SKM-1 (cell line): Measurements from ENCODE around the gene COL15A1.

Experiments
- DNase-seq: peaks from one replicate; lab custom pipeline; 2025; ENCODE audit not compliant: unreplicated experiment; lab: John Stamatoyannopoulos, UW

COL15A1 gene

DNA sequence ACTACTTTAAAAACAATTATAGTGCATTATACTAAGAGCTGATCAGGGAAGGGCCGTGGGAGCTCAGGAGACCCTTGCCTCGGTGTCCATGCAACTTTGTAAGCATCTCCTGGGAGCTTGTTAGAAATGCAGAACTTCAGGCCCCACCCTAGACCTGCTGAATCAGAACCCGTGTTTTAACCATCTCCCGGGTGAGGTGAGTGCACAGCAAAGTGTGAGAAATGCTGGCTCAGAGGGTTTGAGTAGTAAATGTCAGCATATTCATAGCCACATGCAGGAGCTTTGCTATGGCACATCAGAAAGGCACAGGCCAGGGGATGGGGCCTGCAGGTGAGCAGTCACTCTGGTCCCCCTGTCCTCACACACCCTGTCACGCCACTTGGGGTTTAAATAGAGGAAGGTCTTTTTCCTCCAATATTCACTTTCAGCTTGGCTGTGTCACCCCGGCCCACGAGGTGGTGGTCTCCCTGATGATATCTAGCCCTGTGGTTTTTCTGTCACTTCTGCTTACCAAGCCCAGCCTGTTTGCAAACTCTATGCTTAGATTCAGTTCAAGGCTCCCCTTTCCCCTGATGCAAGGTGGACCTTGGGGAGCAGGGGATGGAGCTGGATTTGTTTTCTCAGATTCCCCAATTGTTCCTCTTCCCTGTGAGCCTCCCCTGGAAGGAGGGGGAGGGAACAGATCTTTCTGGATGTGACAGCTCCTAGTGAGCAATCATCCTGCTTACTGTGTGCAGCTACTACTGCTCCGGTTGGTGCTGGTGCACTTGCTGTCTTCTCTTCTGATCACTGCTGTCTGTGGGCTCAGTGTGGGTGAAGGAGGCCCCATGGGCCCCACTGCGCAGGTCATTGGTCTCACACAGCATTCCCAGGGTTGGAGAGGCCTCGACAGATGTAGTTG lies 109.4 kb downstream of the COL15A1 start:
- DNase-seq, result no peak

DNA sequence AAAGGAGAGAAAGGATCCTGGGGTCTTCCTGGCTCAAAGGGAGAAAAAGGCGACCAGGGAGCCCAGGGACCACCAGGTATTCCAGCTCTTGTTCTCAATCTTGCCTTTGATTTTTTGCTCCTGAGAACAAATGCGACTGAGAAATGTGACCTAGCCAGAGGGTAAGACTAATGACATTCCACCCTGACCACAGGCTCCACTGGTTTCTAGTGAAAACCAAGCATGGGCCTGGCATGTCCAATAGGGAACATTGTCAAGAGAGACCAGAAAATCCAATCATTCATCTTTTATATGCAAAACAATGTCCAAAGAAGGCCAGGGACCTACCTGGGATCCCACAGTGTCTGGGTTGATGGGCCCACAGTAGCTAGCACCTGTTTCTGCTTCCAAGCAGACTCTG lies 110.9 kb downstream of the COL15A1 start:
- no peak for DNase-seq

DNA sequence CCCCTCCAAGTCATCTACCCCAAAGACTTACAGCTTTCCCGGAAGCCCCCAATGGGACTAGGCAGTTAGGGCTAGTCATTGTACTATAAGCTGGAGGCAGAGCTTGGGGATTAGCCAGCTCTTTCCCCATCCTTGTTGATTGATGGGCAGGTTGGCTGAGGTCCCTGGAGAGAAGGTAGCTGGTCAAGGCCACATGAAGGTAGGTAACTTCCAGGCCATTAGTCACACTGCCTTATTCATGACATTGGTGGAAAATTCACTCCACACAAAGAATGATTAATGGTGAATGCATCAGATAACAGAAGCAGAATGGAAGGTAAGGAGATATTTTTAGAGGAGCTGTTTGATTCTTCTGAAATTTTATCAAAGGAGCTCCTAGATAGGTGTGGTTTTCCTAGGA lies 111.7 kb downstream of the COL15A1 start:
- no peak for DNase-seq

DNA sequence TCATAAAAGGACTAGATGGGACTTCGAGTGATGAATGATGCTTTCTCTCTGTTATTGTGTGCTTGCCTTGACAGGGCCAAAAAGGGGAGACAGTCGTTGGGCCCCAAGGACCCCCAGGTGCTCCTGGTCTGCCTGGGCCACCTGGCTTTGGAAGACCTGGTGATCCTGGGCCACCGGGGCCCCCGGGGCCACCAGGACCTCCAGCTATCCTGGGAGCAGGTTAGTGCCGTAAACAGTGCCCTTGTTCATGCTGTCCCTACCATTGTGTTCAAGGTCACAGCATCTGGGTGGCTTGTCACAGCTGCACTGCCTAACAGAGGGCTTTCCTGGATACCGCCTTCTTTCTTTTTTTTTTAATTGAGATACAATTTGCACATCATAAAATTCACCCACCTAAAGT lies 112.5 kb downstream of the COL15A1 start:
- DNase-seq, result no peak

DNA sequence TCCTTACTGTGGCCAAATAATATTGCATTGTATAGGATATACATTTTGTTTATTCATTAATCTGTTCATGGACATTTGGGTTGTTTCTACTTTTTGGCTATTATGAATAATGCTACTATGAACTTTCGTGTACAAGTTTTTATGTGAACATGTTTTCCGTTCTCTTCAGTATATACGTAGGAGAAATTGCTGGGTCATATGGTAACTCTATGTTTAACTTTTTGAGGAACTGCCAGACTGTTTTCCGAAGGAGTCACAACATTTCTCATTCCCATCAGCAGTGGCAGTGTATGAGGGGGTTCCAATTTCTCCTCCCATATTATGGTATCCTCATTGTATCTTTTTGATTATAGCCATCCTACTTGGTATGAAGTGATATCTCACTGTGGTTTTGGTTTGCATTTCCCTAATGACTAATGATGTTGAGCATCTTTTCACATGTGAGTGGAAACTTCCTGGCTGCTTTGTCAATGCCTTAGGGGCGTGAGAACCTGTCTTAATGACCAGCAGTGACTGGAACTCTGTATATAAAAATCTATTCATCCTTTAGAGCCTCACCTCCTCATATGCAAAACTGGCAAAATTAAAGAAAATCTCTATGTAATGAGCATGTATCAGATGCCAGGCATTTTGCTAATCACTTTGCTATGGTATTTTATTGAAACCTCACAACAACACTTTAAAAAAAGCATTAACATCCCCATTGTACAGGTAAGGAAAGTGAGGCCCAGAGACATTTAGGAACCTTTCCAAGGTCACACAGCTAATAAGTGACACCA lies 113.4 kb downstream of the COL15A1 start:
- DNase-seq, result no peak

DNA sequence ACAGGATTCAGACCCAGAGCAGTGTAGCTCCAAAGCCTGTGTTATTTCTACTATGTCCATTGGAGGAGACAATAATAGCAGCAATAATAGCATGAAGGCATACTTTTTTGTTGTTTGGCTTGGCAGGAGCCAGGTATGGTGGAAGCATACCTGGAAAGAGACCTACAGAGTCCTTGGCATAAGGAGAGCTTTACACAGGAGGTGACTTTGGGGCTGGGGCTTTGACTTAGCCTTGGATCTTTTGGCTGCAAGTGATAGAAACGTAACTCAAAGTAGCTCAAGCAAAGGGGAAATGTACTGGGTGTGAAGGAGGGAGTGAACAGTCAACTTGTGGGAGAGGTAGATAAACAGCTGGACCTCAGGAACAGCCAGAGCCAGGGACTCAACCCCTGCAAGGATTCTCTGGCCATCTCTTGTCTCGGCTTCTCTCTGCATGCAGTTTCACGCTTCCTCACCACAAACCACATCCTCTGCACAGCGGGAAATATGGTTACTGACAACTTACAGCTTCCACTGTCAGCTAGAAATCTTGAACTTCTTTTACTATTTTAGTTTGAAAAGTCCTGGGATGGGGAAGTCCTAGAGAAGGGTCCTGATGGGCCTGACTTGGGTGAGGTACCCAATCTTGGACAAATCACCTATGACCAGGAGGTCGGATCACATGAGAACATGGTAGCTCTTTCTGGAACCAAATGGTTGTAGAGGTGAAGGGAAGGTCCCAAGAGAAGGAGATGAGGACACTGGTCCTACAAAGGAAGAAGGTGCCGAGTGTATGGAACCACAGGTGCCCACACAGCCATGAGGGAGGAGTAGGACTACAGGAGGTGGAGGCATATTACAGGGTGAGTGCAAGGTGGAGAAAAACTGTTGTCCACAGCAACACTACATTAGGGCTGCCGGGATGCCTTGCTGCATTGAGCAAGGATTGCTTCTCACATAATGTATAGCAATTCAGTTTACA lies 114.2 kb downstream of the COL15A1 start:
- DNase-seq, result peak; percentile 54

DNA sequence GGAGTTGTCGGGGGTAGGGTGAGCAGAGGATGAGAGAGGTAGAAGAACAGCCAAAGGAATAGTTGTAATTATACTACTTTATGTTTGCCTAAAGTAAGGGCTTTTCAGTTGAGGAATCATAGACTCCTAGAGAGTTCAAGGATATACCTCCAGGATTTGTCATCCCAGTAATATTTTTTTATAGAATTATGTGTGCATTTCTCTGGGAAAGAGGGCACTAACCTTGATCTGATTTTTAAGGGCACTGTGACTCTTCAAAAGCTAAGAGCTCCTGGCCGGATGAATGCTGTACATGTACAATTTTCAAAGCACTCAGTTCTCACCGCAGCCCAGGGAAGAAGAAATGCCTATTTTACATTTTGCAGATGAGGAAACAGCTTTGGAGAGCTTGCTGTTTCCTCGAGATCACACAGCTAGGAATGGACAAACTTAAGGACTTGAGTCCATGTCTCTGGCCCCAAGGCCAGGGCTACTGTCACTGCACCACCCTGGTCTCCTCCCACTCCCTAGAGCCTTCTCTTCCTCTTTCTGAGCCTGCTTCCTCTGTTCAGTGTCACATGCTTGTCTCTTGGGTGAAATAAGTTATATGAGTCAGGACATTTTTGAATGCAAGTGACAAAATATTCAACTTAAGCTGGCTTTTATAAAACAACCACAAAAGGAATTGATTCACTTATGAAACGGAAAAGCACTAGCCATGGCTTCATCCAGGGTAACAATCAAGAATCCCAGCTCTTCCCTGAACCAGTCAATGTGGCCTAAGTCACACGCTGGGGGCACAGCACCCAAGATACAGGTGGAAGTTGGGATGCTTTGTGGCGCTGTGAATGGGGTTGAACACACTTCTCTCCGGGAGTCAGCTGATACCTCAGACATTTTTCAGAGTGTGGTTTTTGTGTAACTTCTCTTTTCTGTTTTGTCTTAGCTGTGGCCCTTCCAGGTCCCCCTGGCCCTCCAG lies 115.5 kb downstream of the COL15A1 start:
- peak; percentile 33 for DNase-seq

DNA sequence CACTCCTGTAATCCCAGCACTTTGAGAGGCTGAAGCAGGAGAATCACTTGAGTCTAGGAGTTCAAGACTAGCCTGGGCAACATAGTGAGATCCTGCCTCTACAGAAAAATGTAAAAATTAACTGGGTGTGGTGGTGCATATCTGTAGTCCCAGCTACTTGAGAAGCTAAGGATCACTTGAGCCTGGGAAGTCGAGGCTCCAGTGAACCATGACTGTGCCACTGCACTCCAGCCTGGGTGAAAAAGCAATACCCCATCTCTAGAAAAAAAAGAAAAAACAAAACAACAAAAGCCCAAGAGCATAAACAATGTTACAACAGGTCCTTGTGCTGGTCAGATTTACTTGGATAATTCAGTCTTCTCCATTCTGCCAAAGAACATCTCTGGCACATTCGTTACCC lies 116.9 kb downstream of the COL15A1 start:
- no peak for DNase-seq

DNA sequence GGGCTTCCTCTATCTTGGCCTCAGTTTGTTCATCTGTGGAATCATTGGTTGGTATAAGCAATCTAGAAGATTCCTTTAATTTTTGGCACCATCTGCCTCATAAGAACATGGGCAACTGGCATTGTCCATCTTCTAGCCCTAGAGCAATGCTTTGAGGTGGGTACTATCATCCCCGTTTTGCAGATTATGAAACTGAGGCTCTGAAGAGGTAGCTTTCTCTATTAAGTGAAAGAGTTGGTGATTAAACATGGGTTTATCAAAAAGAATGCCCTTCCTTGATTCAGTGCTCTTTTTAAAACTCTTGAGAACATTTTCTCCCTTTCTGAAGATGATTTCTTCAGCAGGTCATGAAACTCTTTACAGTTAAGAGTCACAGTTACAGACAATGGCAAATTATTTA lies 118.8 kb downstream of the COL15A1 start:
- no peak for DNase-seq

DNA sequence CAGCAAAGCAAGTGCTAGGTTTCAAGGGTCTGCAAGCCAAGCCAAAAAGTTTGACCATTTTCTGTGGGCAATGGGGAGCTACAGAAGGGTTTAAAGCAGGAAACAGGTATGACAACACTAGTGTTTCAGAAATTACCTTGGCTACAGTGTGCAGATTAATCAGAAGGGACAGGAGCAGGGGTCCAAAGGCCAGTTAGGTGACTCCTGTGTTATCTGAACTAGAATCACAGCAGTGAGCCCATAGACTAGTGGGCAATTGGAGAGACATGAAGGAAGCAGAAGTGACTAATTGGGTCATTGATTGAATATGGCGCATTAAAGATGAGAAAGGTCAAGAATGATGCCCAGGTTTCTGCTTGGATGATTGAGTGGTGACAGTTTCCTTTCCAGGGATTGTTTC lies 119.8 kb downstream of the COL15A1 start:
- no peak for DNase-seq

DNA sequence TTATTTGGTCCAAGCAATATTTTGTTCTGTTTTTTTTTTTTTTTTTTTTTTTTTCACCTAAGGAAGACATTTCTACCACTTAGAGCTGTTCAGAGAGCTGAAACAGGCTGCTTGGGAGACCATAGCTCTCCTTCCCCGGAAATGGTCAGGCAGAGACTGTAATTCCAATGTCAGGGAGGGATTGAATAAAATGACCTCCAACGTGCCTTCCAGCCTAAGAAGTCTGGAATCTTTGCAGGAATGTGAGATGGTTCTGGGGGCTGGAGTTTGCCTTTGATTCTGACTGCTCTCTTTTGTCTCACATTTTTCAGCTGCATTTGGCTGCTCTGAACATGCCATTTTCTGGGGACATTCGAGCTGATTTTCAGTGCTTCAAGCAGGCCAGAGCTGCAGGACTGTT lies 122.9 kb downstream of the COL15A1 start:
- DNase-seq, result no peak

DNA sequence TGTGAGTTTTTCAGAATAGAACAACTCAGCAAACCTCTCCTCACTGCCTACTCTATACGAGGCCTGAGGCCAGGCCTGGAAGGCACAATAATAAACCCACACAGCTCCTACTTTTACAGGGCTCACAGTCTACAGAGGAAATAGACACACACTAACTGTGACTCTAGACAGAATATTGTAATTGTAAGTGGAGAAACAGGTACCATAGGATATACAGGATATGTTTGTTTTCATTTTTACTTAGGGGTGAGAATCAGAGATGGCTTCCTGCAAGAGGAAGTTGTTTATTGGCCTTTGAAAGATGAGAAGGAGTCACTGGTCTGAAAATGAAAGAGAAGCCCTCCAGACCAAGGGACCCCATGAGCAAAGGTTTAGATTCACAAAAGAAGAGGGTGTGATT lies 125.4 kb downstream of the COL15A1 start:
- no peak for DNase-seq

DNA sequence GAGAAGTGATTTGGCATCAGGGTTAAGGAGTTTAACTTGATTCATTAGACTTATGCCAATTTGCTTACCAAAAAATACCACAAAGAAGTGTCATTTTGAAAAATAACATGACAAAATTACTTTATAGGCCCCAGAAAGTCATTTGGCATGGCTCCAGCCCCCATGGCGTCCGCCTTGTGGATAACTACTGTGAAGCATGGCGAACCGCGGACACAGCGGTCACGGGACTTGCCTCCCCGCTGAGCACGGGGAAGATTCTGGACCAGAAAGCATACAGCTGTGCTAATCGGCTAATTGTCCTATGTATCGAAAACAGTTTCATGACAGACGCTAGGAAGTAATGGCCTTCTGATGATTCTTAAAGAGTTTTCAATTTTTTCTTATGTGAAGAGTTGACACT lies 125.8 kb downstream of the COL15A1 start:
- no peak for DNase-seq

DNA sequence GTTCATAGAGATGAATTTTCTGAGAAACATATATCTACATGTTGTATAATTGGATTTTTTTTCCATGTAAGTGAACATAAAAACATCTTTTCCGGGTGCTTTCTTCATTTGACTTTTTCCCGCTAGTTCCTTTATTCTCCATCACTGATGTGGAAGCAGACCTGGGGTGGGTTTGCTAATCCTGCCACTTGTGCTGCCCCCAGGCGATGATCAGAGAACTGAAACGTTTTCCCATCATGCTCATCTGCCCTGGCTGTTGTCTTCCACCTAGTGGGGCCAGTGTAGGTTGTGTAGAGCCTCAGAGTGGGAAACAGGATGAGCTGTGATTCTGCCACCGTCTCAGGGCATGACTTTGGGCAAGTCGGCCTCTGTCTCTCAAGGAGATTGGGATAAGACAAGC lies 127.0 kb downstream of the COL15A1 start:
- no peak for DNase-seq

DNA sequence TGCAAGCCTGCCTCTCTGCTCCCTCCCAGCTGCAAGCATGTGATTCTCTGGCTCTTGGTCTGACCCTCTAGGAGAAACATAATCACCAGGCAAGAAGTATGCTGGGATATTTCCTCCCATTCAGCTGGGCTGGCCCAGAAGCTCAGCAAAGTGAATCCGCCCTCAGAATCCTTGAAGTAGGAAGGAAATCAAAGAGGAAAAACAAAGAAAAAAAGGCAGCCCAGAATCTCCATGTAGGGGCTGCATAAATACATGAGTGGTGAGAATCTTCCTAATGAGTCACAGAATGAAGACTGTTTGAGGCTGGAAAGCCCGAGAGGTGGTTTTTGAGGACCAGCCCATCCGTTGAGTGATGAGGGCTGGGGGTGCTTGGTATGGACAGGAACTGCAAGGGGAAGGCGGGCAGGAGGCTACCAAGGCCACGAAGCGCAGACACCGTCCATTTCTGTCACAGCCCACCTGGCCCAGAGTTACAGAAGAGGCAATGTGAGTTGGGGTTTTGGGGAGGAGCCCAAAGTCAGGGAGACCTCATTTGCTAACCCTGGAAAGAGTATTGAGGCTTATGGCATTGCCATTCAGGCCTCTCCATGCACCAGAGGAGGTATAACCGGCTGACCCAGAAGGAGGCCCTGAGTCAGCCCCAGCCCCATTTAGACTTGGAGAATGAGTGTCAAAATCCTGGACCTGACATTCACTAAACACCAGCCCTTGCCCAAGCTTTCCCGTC lies 127.8 kb downstream of the COL15A1 start:
- no peak for DNase-seq

DNA sequence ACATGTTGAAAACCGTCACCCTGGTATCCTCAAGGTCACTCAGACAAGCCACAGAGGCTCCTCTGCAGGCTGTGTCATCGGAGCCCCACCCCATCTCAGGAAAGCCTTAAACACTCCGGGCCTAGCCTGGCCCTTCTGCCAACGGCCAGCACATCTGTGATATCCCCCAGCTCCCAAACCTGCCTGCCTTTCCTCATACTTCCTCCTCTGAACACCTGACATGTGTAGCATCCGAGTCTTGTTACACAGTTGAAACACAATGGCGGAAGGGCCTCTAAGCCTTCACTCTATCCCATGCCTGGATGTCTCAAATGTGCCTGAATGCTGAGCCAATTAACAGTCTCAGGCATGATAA lies 128.3 kb downstream of the COL15A1 start:
- no peak for DNase-seq

DNA sequence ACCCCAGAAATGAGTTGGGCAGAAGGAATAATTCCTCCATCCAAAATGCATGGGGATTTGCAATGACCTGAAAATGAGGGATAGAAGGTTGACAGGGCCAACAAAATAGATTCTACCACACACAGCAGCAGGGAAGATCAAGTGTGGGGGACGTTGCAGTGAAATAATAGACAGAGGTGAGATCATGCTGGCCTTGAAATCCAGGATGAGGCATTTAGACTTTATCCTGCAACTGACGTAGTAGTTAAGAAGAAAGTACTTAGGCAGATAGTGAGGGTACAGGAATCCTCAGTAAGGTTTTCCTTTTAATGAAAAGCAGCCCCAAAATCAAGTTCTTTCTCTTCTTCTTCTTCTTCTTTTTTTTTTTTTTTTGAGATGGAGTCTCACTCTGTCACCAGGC lies 129.6 kb downstream of the COL15A1 start:
- DNase-seq, result no peak

DNA sequence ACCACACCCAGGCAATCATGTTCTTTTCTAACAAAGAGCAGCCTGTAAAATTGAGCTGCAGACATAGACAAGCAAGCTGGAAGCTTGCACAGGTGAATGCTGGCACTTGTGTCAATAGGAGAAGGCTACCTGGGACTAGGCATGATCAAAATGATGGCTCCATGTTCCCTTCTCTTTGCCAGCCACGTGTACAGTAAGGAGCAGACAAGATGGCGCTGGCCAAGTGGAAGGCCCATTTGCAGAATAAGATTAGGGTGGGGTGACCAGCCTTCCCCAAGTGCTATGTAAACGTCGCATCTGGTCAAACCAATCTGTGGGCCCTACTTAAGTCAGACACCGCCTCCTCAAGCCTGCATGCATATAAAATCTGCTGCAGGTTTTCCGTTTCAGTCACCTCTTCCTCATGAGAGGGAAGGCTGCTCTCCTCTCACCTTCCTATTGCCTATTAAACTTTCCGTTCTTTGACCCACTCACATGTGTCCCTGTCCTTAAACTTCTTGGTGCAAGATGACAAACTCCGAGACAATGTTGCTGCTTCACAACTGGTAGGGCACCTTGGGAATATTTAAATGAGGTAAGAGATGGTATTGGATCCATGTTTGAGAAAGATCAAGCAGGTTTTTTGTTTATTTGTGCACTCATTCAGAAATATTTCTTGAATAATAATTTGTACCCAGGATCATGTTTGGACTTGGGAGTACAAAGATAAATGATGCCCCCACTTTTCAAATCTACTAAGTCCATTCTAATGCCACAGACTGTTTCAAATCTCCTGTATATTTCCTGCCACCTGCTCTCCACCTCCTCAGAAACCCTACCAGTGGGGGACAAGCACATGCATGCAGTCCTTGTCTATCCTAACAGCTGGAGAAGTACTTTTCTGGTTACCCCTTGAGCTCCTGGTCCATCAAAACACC lies 130.5 kb downstream of the COL15A1 start:
- DNase-seq, result no peak

DNA sequence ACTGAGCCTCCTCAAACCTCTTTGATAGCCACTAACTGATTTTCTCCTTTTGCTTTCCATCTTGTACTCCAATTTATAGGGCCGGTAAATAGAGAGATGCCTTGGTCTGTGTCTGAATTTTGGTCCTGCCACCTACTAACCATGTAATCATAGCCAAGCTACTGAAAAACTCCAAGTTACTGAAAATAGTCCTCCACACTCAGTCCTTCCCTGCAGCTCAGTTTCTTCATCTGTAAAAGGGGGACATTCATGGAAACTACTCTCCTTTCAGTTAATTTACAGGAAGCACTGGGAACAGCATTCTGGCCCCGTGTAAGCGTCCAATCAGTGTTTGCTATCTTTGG lies 131.2 kb downstream of the COL15A1 start:
- no peak for DNase-seq
